HFF-Myc (cell line): ENCODE results near the gene CPLX4.
"Not testable (repeated sequence)": the region's sequence is repeated elsewhere in the genome, so short reads cannot be mapped to it uniquely, and the experiment has no call there.

Source experiments
- DNase-seq: peaks from one replicate; pipeline ENCODE4 v3.0.0-alpha.2; 2011; ENCODE audit warnings: low read depth; ENCODE audit errors: extremely low read depth
- H3K4me3 ChIP-seq: replicated peaks from 2 replicates; pipeline ENCODE4 v1.5.1; 2011; ENCODE audit warnings: low read depth, mild to moderate bottlenecking, control low read depth, low read length
- CTCF ChIP-seq: IDR thresholded peaks from 2 replicates; pipeline ENCODE4 v1.5.1; 2012; ENCODE audit warnings: mild to moderate bottlenecking, low read depth, low read length, control low read depth; ENCODE audit errors: missing control alignments

CPLX4 gene

GRCh38 chr18:59265246-59265973, 53.0 kb downstream of the CPLX4 start:
- H3K4me3 ChIP-seq: peak overlapping the region; percentile 20
- no peak for TF ChIP-seq CTCF
- no peak for DNase-seq

- no peak for DNase-seq
- TF ChIP-seq CTCF: no peak
- H3K4me3 ChIP-seq: no peak overlapping the region
Measured at GRCh38 chr18:59264651-59265245, 53.7 kb downstream of the CPLX4 start.

GRCh38 chr18:59264121-59264571, 54.3 kb downstream of the CPLX4 start:
- no peak for TF ChIP-seq CTCF
- H3K4me3 ChIP-seq: no peak overlapping the region
- no peak for DNase-seq

- H3K4me3 ChIP-seq: no peak overlapping the region
- TF ChIP-seq CTCF: no peak
- no peak for DNase-seq
Measured at GRCh38 chr18:59263661-59264060, 54.8 kb downstream of the CPLX4 start.

GRCh38 chr18:59262243-59262642, 56.2 kb downstream of the CPLX4 start:
- not testable (repeated sequence) for H3K4me3 ChIP-seq, DNase-seq

- DNase-seq: not testable (repeated sequence)
Measured at GRCh38 chr18:59261842-59262241, 56.6 kb downstream of the CPLX4 start.

GRCh38 chr18:59255491-59255890, 63.0 kb downstream of the CPLX4 start:
- not testable (repeated sequence) for DNase-seq

More at GRCh38 chr18:59261842-59262241, 56.6 kb downstream of the CPLX4 start:
- H3K4me3 ChIP-seq: not testable (repeated sequence)

GRCh38 chr18:59249199-59249774, 69.2 kb downstream of the CPLX4 start:
- DNase-seq: peak; percentile 55
- peak; percentile 69 for TF ChIP-seq CTCF
- no peak overlapping the region for H3K4me3 ChIP-seq

More at GRCh38 chr18:59255491-59255890, 63.0 kb downstream of the CPLX4 start:
- H3K4me3 ChIP-seq: not testable (repeated sequence)
